KMS-11 (cell line): ENCODE results near the gene AMZ1.

Experiments
- H2AFZ ChIP-seq: fragments of 200-600 bp; sonication (generic); 2 replicates; pipeline ENCODE4 v1.6.1; 2016; ENCODE audit warnings: antibody characterized with exemption, mixed run types, low read depth
- H3K27ac ChIP-seq: fragments of 200-600 bp; sonication (generic); 2 replicates; pipeline ENCODE4 v1.6.1; 2016; ENCODE audit warnings: mild to moderate bottlenecking, mixed run types
- H3K27me3 ChIP-seq: fragments of 200-600 bp; sonication (generic); 2 replicates; pipeline ENCODE4 v1.6.1; 2017; ENCODE audit warnings: mild to moderate bottlenecking, low read depth, mixed run types, moderate library complexity; ENCODE audit not compliant: insufficient read depth
- H3K36me3 ChIP-seq: fragments of 200-600 bp; sonication (generic); 2 replicates; pipeline ENCODE4 v1.6.1; 2017; ENCODE audit warnings: mild to moderate bottlenecking, mixed run types; ENCODE audit not compliant: insufficient read depth
- H3K4me1 ChIP-seq: fragments of 200-600 bp; sonication (generic); 2 replicates; pipeline ENCODE4 v1.6.1; 2016; ENCODE audit warnings: mild to moderate bottlenecking, low read depth, mixed run types; ENCODE audit not compliant: poor library complexity, severe bottlenecking
- H3K4me2 ChIP-seq: fragments of 200-600 bp; sonication (generic); 2 replicates; pipeline ENCODE4 v1.7.0; 2016; ENCODE audit warnings: mild to moderate bottlenecking, mixed run types
- H3K4me3 ChIP-seq: fragments of 200-600 bp; sonication (generic); IDR thresholded peaks from 2 replicates; pipeline ENCODE4 v1.6.1; 2017; ENCODE audit warnings: low read depth, low read length, mixed read lengths; ENCODE audit not compliant: insufficient read depth
- H3K79me2 ChIP-seq: fragments of 200-600 bp; sonication (generic); 2 replicates; pipeline ENCODE4 v1.6.1; 2016; ENCODE audit warnings: low read depth, mixed run types; ENCODE audit not compliant: insufficient read depth
- H3K9ac ChIP-seq: fragments of 200-600 bp; sonication (generic); 2 replicates; pipeline ENCODE4 v1.6.1; 2016; ENCODE audit warnings: mild to moderate bottlenecking, mixed run types
- H4K20me1 ChIP-seq: fragments of 200-600 bp; sonication (generic); 2 replicates; pipeline ENCODE4 v1.6.1; 2016; ENCODE audit warnings: mild to moderate bottlenecking, mixed run types; ENCODE audit not compliant: insufficient read depth
- TF ChIP-seq, protein P1 (sequence below): fragments of 200-600 bp; sonication (generic); conservative IDR thresholded peaks from 2 replicates; pipeline ENCODE4 v1.6.1; 2017; ENCODE audit warnings: low read depth, mild to moderate bottlenecking, antibody characterized with exemption, low read length, moderate library complexity, mixed read lengths

Gene AMZ1

DNA sequence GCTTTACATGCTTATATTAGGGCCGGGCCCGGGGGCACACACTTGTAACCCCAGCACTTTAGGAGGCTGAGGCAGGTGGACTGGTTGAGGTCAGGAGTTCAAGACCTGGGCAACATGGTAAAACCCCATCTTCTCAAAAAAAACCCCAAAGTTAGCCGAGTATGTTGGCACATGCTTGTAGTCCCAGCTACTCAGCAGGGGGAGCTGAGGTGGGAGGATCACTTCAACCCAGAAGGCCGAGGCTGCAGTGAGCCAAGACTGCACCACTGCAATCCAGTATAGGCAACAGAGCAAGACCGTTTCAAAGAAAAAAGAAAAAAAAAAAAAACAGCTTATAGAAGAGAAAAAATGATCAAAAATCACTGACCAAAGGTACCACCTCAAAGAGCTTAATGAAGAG lies 63.1 kb downstream of the AMZ1 start:
- Histone ChIP-seq H3K36me3 (peaks cover 5% of the 10 kb centered on the region; the same call in 1 of the 2 replicates), H4K20me1 (no peaks in the 10 kb centered on the region), H3K4me1 (peaks cover under 1% of the 10 kb centered on the region), H3K79me2 (no peaks in the 10 kb centered on the region), H3K27ac (no peak overlapping the region), H3K9ac (no peak overlapping the region), H3K4me2 (no peak overlapping the region), H2AFZ (no peak overlapping the region), H3K4me3 (no peak overlapping the region), H3K27me3 (no peaks in the 10 kb centered on the region)
- TF ChIP-seq, protein P1, sequence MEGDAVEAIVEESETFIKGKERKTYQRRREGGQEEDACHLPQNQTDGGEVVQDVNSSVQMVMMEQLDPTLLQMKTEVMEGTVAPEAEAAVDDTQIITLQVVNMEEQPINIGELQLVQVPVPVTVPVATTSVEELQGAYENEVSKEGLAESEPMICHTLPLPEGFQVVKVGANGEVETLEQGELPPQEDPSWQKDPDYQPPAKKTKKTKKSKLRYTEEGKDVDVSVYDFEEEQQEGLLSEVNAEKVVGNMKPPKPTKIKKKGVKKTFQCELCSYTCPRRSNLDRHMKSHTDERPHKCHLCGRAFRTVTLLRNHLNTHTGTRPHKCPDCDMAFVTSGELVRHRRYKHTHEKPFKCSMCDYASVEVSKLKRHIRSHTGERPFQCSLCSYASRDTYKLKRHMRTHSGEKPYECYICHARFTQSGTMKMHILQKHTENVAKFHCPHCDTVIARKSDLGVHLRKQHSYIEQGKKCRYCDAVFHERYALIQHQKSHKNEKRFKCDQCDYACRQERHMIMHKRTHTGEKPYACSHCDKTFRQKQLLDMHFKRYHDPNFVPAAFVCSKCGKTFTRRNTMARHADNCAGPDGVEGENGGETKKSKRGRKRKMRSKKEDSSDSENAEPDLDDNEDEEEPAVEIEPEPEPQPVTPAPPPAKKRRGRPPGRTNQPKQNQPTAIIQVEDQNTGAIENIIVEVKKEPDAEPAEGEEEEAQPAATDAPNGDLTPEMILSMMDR, result no peak

- no peaks in the 10 kb centered on the region for H3K27me3 ChIP-seq
- H4K20me1 ChIP-seq, result no peaks in the 10 kb centered on the region
- TF ChIP-seq, protein P1, result no peak
- no peak overlapping the region for H3K4me2 ChIP-seq
- H3K4me3 ChIP-seq, result no peak overlapping the region
- no peaks in the 10 kb centered on the region for H3K79me2 ChIP-seq
- no peak overlapping the region for H3K9ac ChIP-seq
- H3K36me3 ChIP-seq, result peaks cover 5% of the 10 kb centered on the region; the same call in 1 of the 2 replicates
- no peak overlapping the region for H2AFZ ChIP-seq
- H3K27ac ChIP-seq, result no peak overlapping the region
- peaks cover 21% of the 10 kb centered on the region for H3K4me1 ChIP-seq
These were observed 65.1 kb downstream of the AMZ1 start for GRCh38 chr7:2753148-2753547.

GRCh38 chr7:2754086-2754485 lies 66.1 kb downstream of the AMZ1 start:
- H3K4me1 ChIP-seq, result peaks cover 30% of the 10 kb centered on the region
- H3K27ac ChIP-seq, result no peak overlapping the region
- no peaks in the 10 kb centered on the region for H3K79me2 ChIP-seq
- H3K9ac ChIP-seq, result no peak overlapping the region
- H4K20me1 ChIP-seq, result no peaks in the 10 kb centered on the region
- TF ChIP-seq, protein P1, result no peak
- no peak overlapping the region for H2AFZ ChIP-seq
- H3K4me3 ChIP-seq, result no peak overlapping the region
- no peaks in the 10 kb centered on the region for H3K27me3 ChIP-seq
- H3K36me3 ChIP-seq, result peaks cover 5% of the 10 kb centered on the region; the same call in 1 of the 2 replicates
- H3K4me2 ChIP-seq, result no peak overlapping the region

GRCh38 chr7:2754912-2755311 lies 66.9 kb downstream of the AMZ1 start:
- Histone ChIP-seq H3K4me3 (no peak overlapping the region), H3K27ac (no peak overlapping the region), H3K36me3 (0 out of 2 replicates have a peak, but pooled peaks cover 2% of the 10 kb centered on the region), H3K79me2 (no peaks in the 10 kb centered on the region), H3K4me2 (no peak overlapping the region), H2AFZ (no peak overlapping the region), H3K4me1 (peaks cover 39% of the 10 kb centered on the region), H4K20me1 (no peaks in the 10 kb centered on the region), H3K9ac (no peak overlapping the region), H3K27me3 (no peaks in the 10 kb centered on the region)
- TF ChIP-seq, protein P1, result no peak
